ENCODE results near the gene ZNG1C.
"Not testable (repeated sequence)": the region's sequence is repeated elsewhere in the genome, so short reads cannot be mapped to it uniquely, and the experiment has no call there.

DNA sequence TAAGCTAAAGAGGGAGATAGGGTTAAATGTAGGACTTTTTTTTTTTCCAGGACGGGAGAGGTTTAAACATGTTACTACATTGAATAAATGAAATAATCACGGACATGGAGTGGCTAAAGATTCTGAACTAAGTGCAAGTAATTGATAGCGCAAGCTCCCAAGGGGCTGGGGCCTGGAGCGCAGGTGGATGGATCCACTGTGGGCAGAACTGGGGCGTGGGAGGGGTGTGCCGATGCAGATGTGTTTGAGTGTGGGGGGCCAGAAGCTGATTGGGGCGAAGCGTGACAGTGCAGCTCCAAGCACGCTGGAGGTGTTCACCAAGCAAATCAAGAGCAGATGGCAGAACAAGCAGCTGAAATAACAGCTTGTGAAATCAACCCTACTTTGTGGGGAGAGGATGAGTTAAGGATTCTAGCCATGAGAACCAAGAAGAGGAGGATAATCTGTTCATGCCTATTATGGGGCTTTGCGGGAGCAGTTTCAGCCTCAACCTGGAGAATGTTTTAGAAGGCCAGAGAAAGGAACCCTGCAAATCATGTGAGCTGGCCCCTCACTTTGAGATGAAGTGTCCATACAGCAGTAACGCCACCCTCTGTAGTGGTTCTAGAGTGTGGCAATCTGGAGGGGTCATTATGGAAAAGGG lies 88.9 kb downstream of the ZNG1C start:
- TF ChIP-seq, protein P1, sequence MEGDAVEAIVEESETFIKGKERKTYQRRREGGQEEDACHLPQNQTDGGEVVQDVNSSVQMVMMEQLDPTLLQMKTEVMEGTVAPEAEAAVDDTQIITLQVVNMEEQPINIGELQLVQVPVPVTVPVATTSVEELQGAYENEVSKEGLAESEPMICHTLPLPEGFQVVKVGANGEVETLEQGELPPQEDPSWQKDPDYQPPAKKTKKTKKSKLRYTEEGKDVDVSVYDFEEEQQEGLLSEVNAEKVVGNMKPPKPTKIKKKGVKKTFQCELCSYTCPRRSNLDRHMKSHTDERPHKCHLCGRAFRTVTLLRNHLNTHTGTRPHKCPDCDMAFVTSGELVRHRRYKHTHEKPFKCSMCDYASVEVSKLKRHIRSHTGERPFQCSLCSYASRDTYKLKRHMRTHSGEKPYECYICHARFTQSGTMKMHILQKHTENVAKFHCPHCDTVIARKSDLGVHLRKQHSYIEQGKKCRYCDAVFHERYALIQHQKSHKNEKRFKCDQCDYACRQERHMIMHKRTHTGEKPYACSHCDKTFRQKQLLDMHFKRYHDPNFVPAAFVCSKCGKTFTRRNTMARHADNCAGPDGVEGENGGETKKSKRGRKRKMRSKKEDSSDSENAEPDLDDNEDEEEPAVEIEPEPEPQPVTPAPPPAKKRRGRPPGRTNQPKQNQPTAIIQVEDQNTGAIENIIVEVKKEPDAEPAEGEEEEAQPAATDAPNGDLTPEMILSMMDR (IDR thresholded peaks at IDR 0.05; ENCODE audit: insufficient read depth, low read depth, low read length): not testable (repeated sequence)
- TF ChIP-seq EZH2 (IDR thresholded peaks at IDR 0.05; ENCODE audit: insufficient read depth, low read length): not testable (repeated sequence)

Measured in astrocyte (in vitro differentiated cells and primary cell).